Stimulated activated naive B cell treated with anti-CD40 and anti-IgM and Interleukin-4, amounts not matched to agents 10 μg/mL and 1 μg/mL and 100 μg/mL, for 72 hours (primary cell): Measurements from ENCODE around the gene FBXW7.

ENCODE experiments used
- ATAC-seq, 2 donors: fragments of 150-1000 bp; cut with Tn5 transposase; replicated peaks; 2 replicates each; pipeline ENCODE4 v1.10.0; 2021; ENCODE audit warnings: moderate library complexity in 1 of 2
- DNase-seq: peaks from one replicate; pipeline ENCODE4 v3.0.0; 2021
- H3K27ac Mint-ChIP-seq: one replicate; pipeline ENCODE4 v1.8.0; 2022; ENCODE audit warnings: mild to moderate bottlenecking, mixed read lengths
- H3K27me3 Mint-ChIP-seq, 2 donors: one replicate each; pipeline ENCODE4 v1.8.0; 2022; ENCODE audit warnings: mixed read lengths in 2 of 2
- H3K36me3 Mint-ChIP-seq, 2 donors: one replicate each; pipeline ENCODE4 v1.8.0; 2022; ENCODE audit warnings: mixed read lengths in 2 of 2, mild to moderate bottlenecking in 1 of 2
- H3K4me1 Mint-ChIP-seq, 2 donors: one replicate each; pipeline ENCODE4 v1.8.0; 2022; ENCODE audit warnings: mixed read lengths in 2 of 2, mild to moderate bottlenecking in 1 of 2
- H3K4me3 Mint-ChIP-seq, 2 donors: one replicate each; pipeline ENCODE4 v1.8.0; 2022; ENCODE audit warnings: mild to moderate bottlenecking in 2 of 2, mixed read lengths in 2 of 2, moderate library complexity in 1 of 2
- H3K9me3 Mint-ChIP-seq, 2 donors: one replicate each; pipeline ENCODE4 v1.8.0; 2022; ENCODE audit warnings: mixed read lengths in 2 of 2, mild to moderate bottlenecking in 1 of 2

The FBXW7 gene

DNA sequence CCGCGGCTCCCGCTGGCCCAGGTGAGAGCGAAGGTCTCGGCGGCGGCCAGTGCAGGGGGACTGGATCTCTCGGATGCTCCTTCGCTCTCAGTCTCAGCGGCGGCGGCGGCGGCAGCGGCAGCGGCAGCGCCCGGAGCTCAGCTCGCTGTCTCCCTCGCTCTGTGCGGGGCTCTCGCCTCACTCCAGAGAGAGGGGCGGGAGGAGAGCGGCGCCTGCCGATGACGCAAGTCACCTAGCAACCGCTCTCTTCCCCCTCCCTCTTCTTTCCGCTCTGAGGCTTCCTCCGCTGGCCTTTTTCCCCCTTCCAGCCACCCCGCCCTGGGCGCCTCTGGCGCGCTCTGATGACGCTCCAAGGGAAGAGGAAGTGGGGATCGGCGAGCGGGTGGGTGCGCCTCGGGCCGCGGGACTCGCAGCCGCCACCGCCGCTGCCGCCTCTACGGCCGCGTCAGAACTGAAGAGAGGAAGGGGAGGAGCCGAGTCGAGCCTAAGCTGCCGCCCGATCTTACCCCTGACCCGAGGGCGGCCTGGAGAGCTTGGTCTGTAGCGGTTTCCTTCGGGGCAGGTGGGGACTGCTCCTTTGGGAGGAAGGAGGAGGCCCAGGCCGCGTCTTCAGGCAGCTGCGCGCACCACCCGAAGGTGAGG lies at the start of gene FBXW7:
FBXW7 (minus strand) TSS at position 190 of the 642 bp plus-strand sequence. CDS start 124,289 bp downstream, outside the sequence.
- no peaks in the 10 kb centered on the region for H3K27me3 Mint-ChIP-seq
- H3K4me3 Mint-ChIP-seq, result peak within 1 kb of the TSS; percentile 91 to 100
- peaks cover 46 to 61% of the 10 kb centered on the region in 2 donors for H3K4me1 Mint-ChIP-seq
- ATAC-seq (peak; percentile 91), DNase-seq (peak; percentile 100)
- peak within 1 kb of the TSS; percentile 98 for H3K27ac Mint-ChIP-seq
- peaks cover 30 to 47% of the 10 kb centered on the region in 2 donors for H3K36me3 Mint-ChIP-seq
- H3K9me3 Mint-ChIP-seq, result no peaks in the 10 kb centered on the region

DNA sequence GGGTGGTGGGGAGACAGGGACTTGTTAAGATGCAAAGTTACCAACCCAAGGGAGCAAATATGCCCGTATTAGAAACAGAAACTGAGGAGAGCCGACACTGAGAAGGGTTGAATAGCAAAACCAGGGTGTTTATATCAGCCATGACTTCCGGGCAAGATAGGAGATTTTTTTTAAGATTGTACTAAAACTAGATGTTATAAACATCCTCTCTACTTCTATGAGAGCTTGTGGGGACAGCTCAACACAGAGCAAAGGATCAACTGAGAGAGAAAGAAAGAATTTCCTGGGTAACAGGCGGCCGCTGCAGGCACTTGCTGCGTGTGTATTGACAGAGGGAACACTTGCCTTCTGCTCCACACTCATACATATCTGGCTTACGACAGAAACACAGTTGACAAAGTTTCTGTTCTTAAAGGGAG lies 49.1 kb upstream of the FBXW7 start:
- Mint-ChIP-seq H3K27me3 (peaks cover 4 to 13% of the 10 kb centered on the region in 2 donors), H3K4me3 (peak overlapping the region in 1 of 2 donors; percentile 2), H3K4me1 (peaks cover 0 to 2% of the 10 kb centered on the region in 2 donors), H3K36me3 (no peaks in the 10 kb centered on the region), H3K9me3 (no peaks in the 10 kb centered on the region), H3K27ac (peak overlapping the region; percentile 77)
- DNase-seq, result no peak
- no peak for ATAC-seq

DNA sequence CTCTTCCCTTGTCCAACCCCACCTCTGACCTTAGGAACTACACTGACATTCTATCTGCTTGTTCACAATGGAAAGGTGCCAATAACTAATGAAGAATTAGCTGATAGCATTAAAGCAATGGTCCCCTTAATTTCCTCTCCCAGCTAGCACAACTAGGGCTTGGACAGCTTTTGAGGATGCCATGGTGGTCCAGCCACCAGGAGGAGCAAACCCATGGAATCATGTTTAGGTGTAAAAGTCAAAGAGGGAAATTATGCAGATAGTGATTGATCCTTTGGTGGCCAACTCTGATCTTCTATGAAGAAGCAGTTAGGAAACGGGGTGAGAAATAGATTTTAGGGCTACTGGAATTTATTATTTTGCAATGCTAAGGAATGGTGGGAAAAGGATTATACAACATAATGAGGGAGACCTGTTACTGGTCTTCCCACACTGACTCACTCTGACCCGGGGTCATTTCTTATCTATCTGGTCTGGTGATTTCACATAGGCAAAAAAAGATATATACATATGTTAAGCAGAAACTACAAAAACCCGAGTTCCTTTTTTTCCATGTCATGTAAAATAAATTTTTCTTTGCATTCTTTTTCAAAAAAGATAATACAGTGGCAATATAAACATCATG lies 45.8 kb upstream of the FBXW7 start:
- no peak overlapping the region for H3K27ac Mint-ChIP-seq
- no peaks in the 10 kb centered on the region for H3K9me3 Mint-ChIP-seq
- ATAC-seq, result no peak

GRCh38 chr4:152579916-152580315 lies 44.0 kb upstream of the FBXW7 start:
- ATAC-seq (no peak), DNase-seq (no peak)
- H3K9me3 Mint-ChIP-seq, result no peaks in the 10 kb centered on the region
- no peak overlapping the region for H3K4me3 Mint-ChIP-seq
- H3K4me1 Mint-ChIP-seq, result no peaks in the 10 kb centered on the region
- no peaks in the 10 kb centered on the region for H3K27me3 Mint-ChIP-seq
- no peak overlapping the region for H3K27ac Mint-ChIP-seq
- no peaks in the 10 kb centered on the region for H3K36me3 Mint-ChIP-seq

More for the DNA sequence above, 45.8 kb upstream of the FBXW7 start:
- Mint-ChIP-seq H3K27me3 (no peaks in the 10 kb centered on the region), H3K4me3 (no peak overlapping the region), H3K4me1 (peaks cover 0 to 2% of the 10 kb centered on the region in 2 donors), H3K36me3 (no peaks in the 10 kb centered on the region)
- DNase-seq, result no peak

- no peak for DNase-seq
- H3K4me3 Mint-ChIP-seq, result no peak overlapping the region
- no peak overlapping the region for H3K27ac Mint-ChIP-seq
- no peaks in the 10 kb centered on the region for H3K9me3 Mint-ChIP-seq
- no peaks in the 10 kb centered on the region for H3K4me1 Mint-ChIP-seq
- H3K36me3 Mint-ChIP-seq, result no peaks in the 10 kb centered on the region
- peaks cover 0 to 1% of the 10 kb centered on the region in 2 donors for H3K27me3 Mint-ChIP-seq
- ATAC-seq, result no peak
These were observed 43.3 kb upstream of the FBXW7 start for GRCh38 chr4:152579107-152579764.

DNA sequence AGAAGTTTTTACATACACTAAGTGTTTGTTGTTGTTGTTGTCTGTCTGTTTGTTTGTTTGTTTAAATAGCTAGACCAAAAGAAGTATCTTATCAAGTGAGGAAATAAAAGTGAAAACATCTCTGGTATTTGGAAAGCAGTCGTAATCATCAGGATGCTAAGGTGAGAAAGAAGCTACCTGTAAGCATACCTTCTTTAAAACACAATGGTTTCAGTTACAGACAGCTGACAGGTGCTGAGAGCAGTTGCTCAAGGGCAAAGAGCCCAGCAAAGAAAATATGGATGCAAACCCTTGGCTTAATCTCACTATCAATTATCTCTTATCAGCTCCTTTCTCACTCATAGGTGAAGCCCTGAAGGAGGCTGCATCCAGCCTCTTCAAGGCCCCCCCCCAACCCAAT lies 42.8 kb upstream of the FBXW7 start:
- Mint-ChIP-seq H3K4me3 (no peak overlapping the region), H3K9me3 (no peaks in the 10 kb centered on the region), H3K27me3 (peaks cover 0 to 5% of the 10 kb centered on the region in 2 donors), H3K36me3 (no peaks in the 10 kb centered on the region), H3K4me1 (no peaks in the 10 kb centered on the region), H3K27ac (no peak overlapping the region)
- no peak for ATAC-seq
- no peak for DNase-seq

GRCh38 chr4:152577708-152578396 lies 42.0 kb upstream of the FBXW7 start:
- ATAC-seq, result peak in 1 of 2 donors; percentile 44
- no peaks in the 10 kb centered on the region for H3K4me1 Mint-ChIP-seq
- DNase-seq, result no peak
- no peak overlapping the region for H3K27ac Mint-ChIP-seq
- no peaks in the 10 kb centered on the region for H3K36me3 Mint-ChIP-seq
- no peak overlapping the region for H3K4me3 Mint-ChIP-seq
- peaks cover 5 to 9% of the 10 kb centered on the region in 2 donors for H3K27me3 Mint-ChIP-seq
- no peaks in the 10 kb centered on the region for H3K9me3 Mint-ChIP-seq

DNA sequence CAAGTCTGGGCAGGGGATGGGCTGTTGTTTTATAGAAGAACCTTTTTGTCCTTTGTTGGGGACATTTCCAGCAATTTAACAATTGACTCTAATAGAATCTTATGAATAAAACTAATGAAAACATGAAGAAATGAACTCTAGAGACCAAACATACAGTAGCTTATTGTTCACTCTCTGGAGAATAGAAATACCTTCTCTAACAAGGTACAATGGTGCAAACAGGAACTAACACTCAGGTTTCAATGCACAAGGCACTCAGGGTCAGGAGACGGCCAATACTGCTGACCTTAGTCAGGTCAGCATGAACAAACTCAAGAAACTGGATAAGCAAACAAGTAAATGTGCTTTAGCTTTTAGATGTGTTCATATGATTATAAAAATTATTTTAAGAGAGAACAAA lies 39.6 kb upstream of the FBXW7 start:
- H3K9me3 Mint-ChIP-seq, result no peaks in the 10 kb centered on the region
- ATAC-seq (no peak), DNase-seq (no peak)
- H3K4me3 Mint-ChIP-seq, result no peak overlapping the region
- peaks cover 5 to 9% of the 10 kb centered on the region in 2 donors for H3K27me3 Mint-ChIP-seq
- H3K4me1 Mint-ChIP-seq, result no peaks in the 10 kb centered on the region
- H3K36me3 Mint-ChIP-seq, result no peaks in the 10 kb centered on the region
- H3K27ac Mint-ChIP-seq, result no peak overlapping the region

DNA sequence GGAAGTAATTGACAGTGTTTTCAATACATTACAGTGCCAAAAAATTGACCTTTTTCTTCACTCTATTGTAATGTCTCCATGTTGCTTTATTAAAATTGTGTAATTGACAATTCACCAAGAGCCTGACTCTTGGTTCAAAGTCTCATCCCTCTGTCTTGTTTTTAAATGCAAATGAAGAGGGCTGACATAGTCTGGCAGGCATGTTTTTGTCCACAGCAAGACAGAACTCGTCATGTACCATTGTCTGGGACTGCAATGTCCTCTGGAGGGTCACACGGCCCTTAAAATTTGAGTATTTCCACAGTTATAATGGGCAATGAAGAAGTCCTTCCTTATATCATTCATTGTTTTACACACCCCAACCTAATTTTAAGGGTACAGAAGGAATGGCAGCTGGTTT lies 38.0 kb upstream of the FBXW7 start:
- no peak overlapping the region for H3K27ac Mint-ChIP-seq
- DNase-seq (no peak), ATAC-seq (no peak)
- no peaks in the 10 kb centered on the region for H3K4me1 Mint-ChIP-seq
- peaks cover 5 to 9% of the 10 kb centered on the region in 2 donors for H3K27me3 Mint-ChIP-seq
- H3K9me3 Mint-ChIP-seq, result peaks cover 0 to 1% of the 10 kb centered on the region in 2 donors
- H3K4me3 Mint-ChIP-seq, result no peak overlapping the region
- H3K36me3 Mint-ChIP-seq, result no peaks in the 10 kb centered on the region

GRCh38 chr4:152572417-152573086 lies 36.7 kb upstream of the FBXW7 start:
- ATAC-seq (no peak), DNase-seq (no peak)
- Mint-ChIP-seq H3K4me1 (peaks cover 3 to 6% of the 10 kb centered on the region in 2 donors), H3K27me3 (peaks cover 5 to 9% of the 10 kb centered on the region in 2 donors), H3K4me3 (no peak overlapping the region), H3K27ac (no peak overlapping the region), H3K36me3 (no peaks in the 10 kb centered on the region), H3K9me3 (peaks cover 0 to 1% of the 10 kb centered on the region in 2 donors)

DNA sequence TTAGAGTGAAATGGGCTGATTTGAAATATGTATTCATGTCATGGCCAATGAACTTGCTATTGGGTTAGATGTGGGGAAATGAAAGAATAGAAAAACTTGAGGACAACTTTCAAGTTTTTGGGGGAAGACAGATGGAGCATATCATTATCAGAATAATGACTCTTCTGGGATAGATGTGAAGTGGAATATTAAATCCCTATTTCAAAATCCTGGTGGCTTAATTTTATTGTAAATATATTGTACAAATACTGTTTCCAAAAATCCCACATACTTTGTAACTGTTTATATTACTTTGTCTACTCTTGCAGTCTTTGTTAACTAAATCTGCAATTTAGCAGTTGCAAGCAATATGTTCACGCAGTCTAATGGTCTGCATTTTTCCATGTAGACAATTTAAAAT lies 35.9 kb upstream of the FBXW7 start:
- H3K27me3 Mint-ChIP-seq, result peaks cover 5 to 9% of the 10 kb centered on the region in 2 donors
- H3K4me3 Mint-ChIP-seq, result no peak overlapping the region
- DNase-seq (no peak), ATAC-seq (no peak)
- peaks cover 3 to 6% of the 10 kb centered on the region in 2 donors for H3K4me1 Mint-ChIP-seq
- H3K36me3 Mint-ChIP-seq, result no peaks in the 10 kb centered on the region
- peaks cover 0 to 1% of the 10 kb centered on the region in 2 donors for H3K9me3 Mint-ChIP-seq
- H3K27ac Mint-ChIP-seq, result no peak overlapping the region

DNA sequence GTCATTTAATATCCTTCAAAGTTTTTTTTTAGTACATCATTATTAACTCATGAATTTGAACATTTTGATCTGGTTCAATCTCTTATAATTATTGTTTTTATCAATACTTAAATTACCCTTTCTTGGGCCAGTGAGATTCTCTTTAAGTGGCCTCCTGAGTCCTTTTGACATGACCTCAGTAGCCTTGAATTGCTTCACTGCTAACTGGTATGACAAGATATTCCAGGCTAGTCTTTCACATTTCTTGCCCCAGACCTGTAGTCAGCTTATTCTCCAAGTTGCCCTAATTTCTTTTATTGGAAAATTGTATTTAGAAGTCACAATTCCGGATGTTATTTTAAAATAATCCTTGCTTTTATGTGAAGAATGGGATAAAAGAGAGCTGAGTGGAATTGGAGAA lies 35.4 kb upstream of the FBXW7 start:
- Mint-ChIP-seq H3K9me3 (peaks cover 0 to 1% of the 10 kb centered on the region in 2 donors), H3K27ac (no peak overlapping the region), H3K36me3 (no peaks in the 10 kb centered on the region), H3K4me1 (peaks cover 3 to 6% of the 10 kb centered on the region in 2 donors), H3K27me3 (peaks cover 5 to 9% of the 10 kb centered on the region in 2 donors), H3K4me3 (no peak overlapping the region)
- ATAC-seq (no peak), DNase-seq (no peak)

DNA sequence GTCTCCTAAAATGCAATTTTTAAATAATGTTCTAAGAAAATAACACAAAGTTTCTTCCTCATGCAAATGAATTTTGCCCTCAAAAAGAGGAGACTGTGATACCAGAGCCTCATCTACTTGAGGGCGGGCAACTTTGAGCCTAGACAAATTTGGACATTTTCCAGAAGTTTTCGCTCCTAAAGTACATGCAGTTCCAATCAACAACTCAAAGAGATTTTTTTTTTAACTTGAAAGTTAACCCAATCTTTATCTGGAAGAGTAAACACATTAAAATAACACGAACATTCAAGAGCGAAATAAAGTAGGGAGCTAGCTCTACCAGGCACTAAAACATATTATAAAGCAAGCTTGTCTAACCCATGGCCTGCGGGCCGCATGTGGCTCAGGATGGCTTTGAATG lies 29.4 kb upstream of the FBXW7 start:
- no peak for ATAC-seq
- Mint-ChIP-seq H3K27ac (no peak overlapping the region), H3K27me3 (no peaks in the 10 kb centered on the region), H3K36me3 (no peaks in the 10 kb centered on the region), H3K4me1 (peaks cover 13 to 15% of the 10 kb centered on the region in 2 donors), H3K4me3 (no peak overlapping the region), H3K9me3 (peaks cover 0 to 1% of the 10 kb centered on the region in 2 donors)
- no peak for DNase-seq

DNA sequence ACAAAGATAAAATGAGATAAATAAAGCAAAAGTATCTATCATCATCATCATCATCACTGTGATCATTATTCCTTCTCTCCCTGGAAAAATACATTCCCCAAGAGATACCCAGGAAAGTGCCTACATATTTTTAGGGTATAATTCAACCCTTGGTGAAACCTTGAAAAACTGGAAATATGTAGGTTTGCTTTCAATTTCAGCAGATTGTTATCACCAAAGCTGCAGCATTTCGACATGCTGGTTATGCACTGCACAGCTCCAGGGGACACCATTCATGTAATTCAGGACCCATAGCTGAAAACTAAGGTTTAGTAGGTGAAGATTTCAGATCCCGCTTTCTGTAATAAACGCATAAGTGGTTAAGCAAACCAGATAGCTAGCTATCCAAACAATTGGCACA lies 28.4 kb upstream of the FBXW7 start:
- H3K27ac Mint-ChIP-seq, result no peak overlapping the region
- DNase-seq, result no peak

More for the DNA sequence above, 28.4 kb upstream of the FBXW7 start:
- Mint-ChIP-seq H3K36me3 (no peaks in the 10 kb centered on the region), H3K9me3 (no peaks in the 10 kb centered on the region), H3K27me3 (no peaks in the 10 kb centered on the region), H3K4me1 (peaks cover 13 to 15% of the 10 kb centered on the region in 2 donors), H3K4me3 (no peak overlapping the region)
- no peak for ATAC-seq
